ENCODE measurements around the gene COL11A2. TPM values are rescaled to one million over a fixed set of nuclear protein-coding genes. Genes with fewer than 3 reads are reported as not detected.

COL11A2 gene
- total RNA-seq, 2 experiments from 2014 or later = 0.77 to 0.79 TPM

- Mint-ChIP-seq H3K36me3 (peaks cover 14% of the 10 kb centered on the region), H3K27me3 (peaks cover 14% of the 10 kb centered on the region), H3K4me3 (peak overlapping the region; percentile 35), H3K4me1 (peaks cover 18% of the 10 kb centered on the region), H3K27ac (peak overlapping the region; percentile 96), H3K9me3 (ENCODE audit: low read depth) (peaks cover 13% of the 10 kb centered on the region)
- ATAC-seq (peak; percentile 55), DNase-seq (no peak)
- CTCF ChIA-PET = interaction anchor here (0.9 to 1.4 kb wide), 4 partner anchors 14 to 65 kb away, joined by 4 to 16 read pairs (median 4); no protein-coding TSS in a partner anchor
Measured at GRCh38 chr6:33183071-33183683, 9.1 kb downstream of the COL11A2 start.

- Mint-ChIP-seq H3K27ac (no peak overlapping the region), H3K4me1 (peaks cover 18% of the 10 kb centered on the region), H3K4me3 (no peak overlapping the region), H3K9me3 (ENCODE audit: low read depth) (peaks cover 13% of the 10 kb centered on the region), H3K27me3 (no peaks in the 10 kb centered on the region), H3K36me3 (peaks cover 14% of the 10 kb centered on the region)
- no peak for ATAC-seq
- no peak for DNase-seq
- CTCF ChIA-PET = interaction anchor here (1.0 kb wide), 1 partner anchor 56 kb away, joined by 4 read pairs; no protein-coding TSS in a partner anchor
Measured at GRCh38 chr6:33181141-33181540, 11.1 kb downstream of the COL11A2 start.

- CTCF ChIA-PET = no interaction called here
Measured at GRCh38 chr6:33178755-33179475, 13.4 kb downstream of the COL11A2 start.

GRCh38 chr6:33177552-33178446, 14.5 kb downstream of the COL11A2 start:
- DNase-seq (no peak), ATAC-seq (no peak)
- H3K4me3 Mint-ChIP-seq = no peak overlapping the region
- no peaks in the 10 kb centered on the region for H3K27me3 Mint-ChIP-seq
- H3K4me1 Mint-ChIP-seq = peaks cover 3% of the 10 kb centered on the region
- peaks cover 3% of the 10 kb centered on the region for H3K36me3 Mint-ChIP-seq
- no peak overlapping the region for H3K27ac Mint-ChIP-seq
- peaks cover 2% of the 10 kb centered on the region for H3K9me3 Mint-ChIP-seq (ENCODE audit: low read depth)
- CTCF ChIA-PET = interaction anchor here (0.8 kb wide), 1 partner anchor 59 kb away, joined by 3 read pairs; no protein-coding TSS in a partner anchor

More at GRCh38 chr6:33178755-33179475, 13.4 kb downstream of the COL11A2 start:
- ATAC-seq (no peak), DNase-seq (no peak)
- Mint-ChIP-seq H3K36me3 (peaks cover 14% of the 10 kb centered on the region), H3K27me3 (no peaks in the 10 kb centered on the region), H3K4me3 (no peak overlapping the region), H3K4me1 (peaks cover 14% of the 10 kb centered on the region), H3K27ac (no peak overlapping the region), H3K9me3 (ENCODE audit: low read depth) (peaks cover 13% of the 10 kb centered on the region)

GRCh38 chr6:33176906-33177305, 15.4 kb downstream of the COL11A2 start:
- no peaks in the 10 kb centered on the region for H3K4me1 Mint-ChIP-seq
- no peak overlapping the region for H3K27ac Mint-ChIP-seq
- no peak overlapping the region for H3K4me3 Mint-ChIP-seq
- H3K9me3 Mint-ChIP-seq (ENCODE audit: low read depth) = no peaks in the 10 kb centered on the region
- no peak for ATAC-seq
- no peaks in the 10 kb centered on the region for H3K36me3 Mint-ChIP-seq
- no peak for DNase-seq
- H3K27me3 Mint-ChIP-seq = no peaks in the 10 kb centered on the region
- CTCF ChIA-PET = interaction anchor here (1.1 kb wide), 1 partner anchor 21 kb away, joined by 3 read pairs; no protein-coding TSS in a partner anchor

GRCh38 chr6:33175436-33176069, 16.7 kb downstream of the COL11A2 start:
- Mint-ChIP-seq H3K36me3 (no peaks in the 10 kb centered on the region), H3K27ac (no peak overlapping the region), H3K9me3 (ENCODE audit: low read depth) (no peaks in the 10 kb centered on the region), H3K4me1 (no peaks in the 10 kb centered on the region), H3K4me3 (no peak overlapping the region), H3K27me3 (no peaks in the 10 kb centered on the region)
- DNase-seq = no peak
- CTCF ChIA-PET = interaction anchor here (0.9 to 2.6 kb wide), 3 partner anchors 14 to 22 kb away, joined by 3 to 11 read pairs (median 4); no protein-coding TSS in a partner anchor
- ATAC-seq = no peak

- Mint-ChIP-seq H3K4me3 (no peak overlapping the region), H3K36me3 (no peaks in the 10 kb centered on the region), H3K4me1 (no peaks in the 10 kb centered on the region), H3K27me3 (no peaks in the 10 kb centered on the region), H3K9me3 (ENCODE audit: low read depth) (no peaks in the 10 kb centered on the region), H3K27ac (no peak overlapping the region)
- no peak for ATAC-seq
- CTCF ChIA-PET = interaction anchor here (0.9 to 2.6 kb wide), 3 partner anchors 11 to 23 kb away, joined by 3 to 11 read pairs (median 4); no protein-coding TSS in a partner anchor
- no peak for DNase-seq
Measured at GRCh38 chr6:33174784-33175183, 17.5 kb downstream of the COL11A2 start.

GRCh38 chr6:33173535-33174180, 18.6 kb downstream of the COL11A2 start:
- DNase-seq (no peak), ATAC-seq (no peak)
- no peaks in the 10 kb centered on the region for H3K27me3 Mint-ChIP-seq
- no peaks in the 10 kb centered on the region for H3K36me3 Mint-ChIP-seq
- H3K4me1 Mint-ChIP-seq = no peaks in the 10 kb centered on the region
- no peak overlapping the region for H3K4me3 Mint-ChIP-seq
- CTCF ChIA-PET = interaction anchor here (1.0 to 2.6 kb wide), 4 partner anchors 10 to 75 kb away, joined by 3 to 11 read pairs (median 6); no protein-coding TSS in a partner anchor
- H3K9me3 Mint-ChIP-seq (ENCODE audit: low read depth) = no peaks in the 10 kb centered on the region
- H3K27ac Mint-ChIP-seq = no peak overlapping the region

GRCh38 chr6:33172688-33173534, 19.4 kb downstream of the COL11A2 start:
- H3K9me3 Mint-ChIP-seq (ENCODE audit: low read depth) = no peaks in the 10 kb centered on the region
- H3K4me3 Mint-ChIP-seq = no peak overlapping the region
- no peak overlapping the region for H3K27ac Mint-ChIP-seq
- CTCF ChIA-PET = interaction anchor here (0.9 to 2.6 kb wide), 5 partner anchors 10 to 76 kb away, joined by 3 to 11 read pairs (median 4); no protein-coding TSS in a partner anchor
- H3K36me3 Mint-ChIP-seq = no peaks in the 10 kb centered on the region
- DNase-seq = no peak
- no peak for ATAC-seq
- H3K4me1 Mint-ChIP-seq = no peaks in the 10 kb centered on the region
- no peaks in the 10 kb centered on the region for H3K27me3 Mint-ChIP-seq

- Mint-ChIP-seq H3K4me3 (no peak overlapping the region), H3K9me3 (ENCODE audit: low read depth) (no peaks in the 10 kb centered on the region), H3K27me3 (no peaks in the 10 kb centered on the region), H3K36me3 (no peaks in the 10 kb centered on the region), H3K27ac (no peak overlapping the region), H3K4me1 (no peaks in the 10 kb centered on the region)
- CTCF ChIA-PET = interaction anchor here (0.9 to 1.0 kb wide), 2 partner anchors 10 to 26 kb away, joined by 3 to 4 read pairs; no protein-coding TSS in a partner anchor
- ATAC-seq = no peak
- no peak for DNase-seq
Measured at GRCh38 chr6:33171880-33172687, 20.2 kb downstream of the COL11A2 start.

Data from activated CD8-positive, alpha-beta memory T cell treated with anti-CD3 and anti-CD28 coated beads, Interleukin-2, amount 10 ng/mL, durations not matched to agents 7 days and 5 days (primary cell).